SK-N-DZ (cell line): Measurements from ENCODE around the gene IRGM. TPM values are rescaled to one million over a fixed set of nuclear protein-coding genes. Genes with fewer than 3 reads are reported as not detected.
"Not testable (repeated sequence)": the region's sequence is repeated elsewhere in the genome, so short reads cannot be mapped to it uniquely, and the experiment has no call there.

Source experiments
- DNase-seq: peaks from one replicate; pipeline ENCODE4 v3.0.0-alpha.2; 2015; ENCODE audit warnings: low spot score
- polyA plus RNA-seq, 2 experiments: library from polyadenylated mRNA; depleted of rRNA; stranded (reverse); fragments of >200 nt; gene quantifications; 2 replicates each; pipeline ENCODE4 v1.2.3, GENCODE V29; 2014

The IRGM gene
- polyA plus RNA-seq (2014; cell fraction: cytosol; rRNA removed) = 0.41 TPM in 1 of 2 replicates, not detected in the other
- not detected in 2 replicates for polyA plus RNA-seq (2014; cell fraction: nucleus; rRNA removed)

- DNase-seq = not testable (repeated sequence)
Measured at GRCh38 chr5:150846308-150846653, at the start of gene IRGM. Gene IRGM (plus strand): TSS chr5:150846521. CDS start chr5:150848124, 1,603 bp downstream.

GRCh38 chr5:150797384-150797783 lies 48.9 kb upstream of the IRGM start:
- no peak for DNase-seq

- peak; percentile 69 for DNase-seq
Measured at GRCh38 chr5:150801117-150801927, 45.0 kb upstream of the IRGM start.

GRCh38 chr5:150804388-150804787 lies 41.9 kb upstream of the IRGM start:
- DNase-seq = no peak

- no peak for DNase-seq
Measured at GRCh38 chr5:150809363-150809762, 37.0 kb upstream of the IRGM start.

- DNase-seq = no peak
Measured at GRCh38 chr5:150815010-150815409, 31.3 kb upstream of the IRGM start.

GRCh38 chr5:150816946-150817345 lies 29.4 kb upstream of the IRGM start:
- no peak for DNase-seq

GRCh38 chr5:150829744-150830143 lies 16.6 kb upstream of the IRGM start:
- DNase-seq = no peak

GRCh38 chr5:150831821-150832220 lies 14.5 kb upstream of the IRGM start:
- DNase-seq = not testable (repeated sequence)

- DNase-seq = no peak
Measured at GRCh38 chr5:150836064-150836463, 10.3 kb upstream of the IRGM start.

- no peak for DNase-seq
Measured at GRCh38 chr5:150836703-150837102, 9.6 kb upstream of the IRGM start.

GRCh38 chr5:150845185-150845859 lies 999 bp upstream of the IRGM start:
- not testable (repeated sequence) for DNase-seq

GRCh38 chr5:150846654-150847333 lies 473 bp downstream of the IRGM start:
- peak; percentile 84 for DNase-seq

- no peak for DNase-seq
Measured at GRCh38 chr5:150847334-150847695, 994 bp downstream of the IRGM start.

- no peak for DNase-seq
Measured at GRCh38 chr5:150848271-150848670, 1.9 kb downstream of the IRGM start.

- no peak for DNase-seq
Measured at GRCh38 chr5:150851039-150851438, 4.7 kb downstream of the IRGM start.

- DNase-seq = no peak
Measured at GRCh38 chr5:150853561-150853960, 7.2 kb downstream of the IRGM start.

- DNase-seq = not testable (repeated sequence)
Measured at GRCh38 chr5:150856700-150857099, 10.4 kb downstream of the IRGM start.

- no peak for DNase-seq
Measured at GRCh38 chr5:150860246-150860821, 14.0 kb downstream of the IRGM start.

GRCh38 chr5:150862070-150862469 lies 15.7 kb downstream of the IRGM start:
- DNase-seq = no peak

GRCh38 chr5:150879358-150879757 lies 33.0 kb downstream of the IRGM start:
- no peak for DNase-seq
